CD14-positive monocyte (primary cell): ENCODE results near the gene TMEM129. TPM values are rescaled to one million over a fixed set of nuclear protein-coding genes. Genes with fewer than 3 reads are reported as not detected.
A peak's percentile ranks its signal among the peaks of the same experiment; 100 is the strongest.

Source experiments
- DNase-seq, 3 donors: peaks; one replicate each; pipeline ENCODE4 v3.0.0-alpha.2; 2011 to 2022
- H2AFZ ChIP-seq: 2 replicates; pipeline ENCODE4 v1.6.0; 2012; ENCODE audit warnings: mild to moderate bottlenecking, low read depth, low read length, inconsistent platforms; ENCODE audit not compliant: insufficient read depth, poor library complexity, severe bottlenecking
- H3K27ac ChIP-seq, 2 donors: 1 replicate in 1 of 2; 2 replicates in 1 of 2; pipeline ENCODE4 v1.5.1; 2012 to 2013; ENCODE audit warnings: low read length in 2 of 2, control low read depth in 1 of 2, inconsistent platforms in 1 of 2, low read depth in 1 of 2, mild to moderate bottlenecking in 1 of 2
- H3K27me3 ChIP-seq, 2 donors: one replicate each; pipeline versions ENCODE4 v1.6.0 to v1.6.1; 2011 to 2013; ENCODE audit warnings: low read length in 2 of 2; ENCODE audit not compliant: control insufficient read depth in 2 of 2, insufficient read depth in 2 of 2
- H3K36me3 ChIP-seq, 2 donors: replicated peaks in 1 of 2; 1 replicate in 1 of 2; 2 replicates in 1 of 2; pipeline versions ENCODE4 v1.5.1 to v1.6.1; 2012 to 2013; ENCODE audit warnings: low read length in 2 of 2, control low read depth in 1 of 2, inconsistent platforms in 1 of 2, mild to moderate bottlenecking in 1 of 2; ENCODE audit not compliant: insufficient read depth in 2 of 2, control insufficient read depth in 1 of 2
- H3K4me1 ChIP-seq, 2 donors: 1 replicate in 1 of 2; 2 replicates in 1 of 2; pipeline versions ENCODE4 v1.5.1 to v1.6.1; 2012 to 2013; ENCODE audit warnings: low read length in 2 of 2, control low read depth in 1 of 2, inconsistent platforms in 1 of 2, mild to moderate bottlenecking in 1 of 2, moderate library complexity in 1 of 2; ENCODE audit not compliant: insufficient read depth in 2 of 2, control insufficient read depth in 1 of 2
- H3K4me2 ChIP-seq: replicated peaks from 2 replicates; pipeline ENCODE3; 2012; ENCODE audit warnings: low read length, moderate library complexity, mild to moderate bottlenecking; ENCODE audit not compliant: poor library complexity, severe bottlenecking; ENCODE audit errors: extremely low read depth
- H3K4me3 ChIP-seq, 3 experiments: fragments of 200-600 bp in 1 of 3; sonication (generic) in 1 of 3; replicated peaks in 1 of 3; 1 replicate in 2 of 3; 2 replicates in 1 of 3; pipeline ENCODE4 v1.5.1; 2011 to 2013; ENCODE audit warnings: low read length in 3 of 3, mild to moderate bottlenecking in 3 of 3, control low read depth in 2 of 3, low read depth in 2 of 3, inconsistent platforms in 1 of 3, moderate library complexity in 1 of 3
- H3K79me2 ChIP-seq: 2 replicates; pipeline ENCODE4 v1.6.0; 2012; ENCODE audit warnings: mild to moderate bottlenecking, control low read depth, inconsistent platforms, low read length, moderate library complexity; ENCODE audit not compliant: insufficient read depth
- H3K9ac ChIP-seq: 2 replicates; pipeline ENCODE4 v1.6.0; 2017; ENCODE audit warnings: low read length, mild to moderate bottlenecking; ENCODE audit not compliant: insufficient read depth, poor library complexity, severe bottlenecking
- H3K9me3 ChIP-seq, 2 donors: replicated peaks in 1 of 2; 1 replicate in 1 of 2; 2 replicates in 1 of 2; pipeline versions ENCODE4 v1.5.1 to v1.6.1; 2012 to 2013; ENCODE audit warnings: low read length in 2 of 2, control low read depth in 1 of 2; ENCODE audit not compliant: control insufficient read depth in 1 of 2, insufficient read depth in 1 of 2
- H4K20me1 ChIP-seq: 2 replicates; pipeline ENCODE4 v1.6.0; 2012; ENCODE audit warnings: mild to moderate bottlenecking, low read length, control low read depth, moderate library complexity; ENCODE audit not compliant: insufficient read depth
- H3K27ac Mint-ChIP-seq, 7 donors: one replicate each; pipeline ENCODE4 v1.8.0; 2020; ENCODE audit warnings: mild to moderate bottlenecking in 7 of 7, mixed read lengths in 7 of 7, moderate library complexity in 6 of 7, inconsistent platforms in 2 of 7
- H3K27me3 Mint-ChIP-seq, 3 donors: one replicate each; pipeline ENCODE4 v1.8.0; 2021 to 2022; ENCODE audit warnings: low read depth in 3 of 3, mild to moderate bottlenecking in 3 of 3, mixed read lengths in 3 of 3, moderate library complexity in 3 of 3, inconsistent platforms in 1 of 3
- H3K36me3 Mint-ChIP-seq, 2 donors: one replicate each; pipeline ENCODE4 v1.8.0; 2020; ENCODE audit warnings: mixed read lengths in 2 of 2, inconsistent platforms in 1 of 2, mild to moderate bottlenecking in 1 of 2
- H3K4me1 Mint-ChIP-seq: one replicate; pipeline ENCODE4 v1.8.0; 2020; ENCODE audit warnings: mild to moderate bottlenecking, mixed read lengths
- H3K4me3 Mint-ChIP-seq, 2 donors: one replicate each; pipeline ENCODE4 v1.8.0; 2020; ENCODE audit warnings: mild to moderate bottlenecking in 2 of 2, mixed read lengths in 2 of 2, moderate library complexity in 1 of 2
- H3K9me3 Mint-ChIP-seq, 7 donors: one replicate each; pipeline ENCODE4 v1.8.0; 2020 to 2022; ENCODE audit warnings: mixed read lengths in 7 of 7, mild to moderate bottlenecking in 6 of 7, moderate library complexity in 6 of 7, inconsistent platforms in 2 of 7
- WGBS: methylation state at CpG from one replicate; pipeline ENCODE4 v1.1.5; 2013; ENCODE audit warnings: missing lambda C conversion rate; ENCODE audit not compliant: insufficient coverage; 5-methylcytosine and 5-hydroxymethylcytosine counted together
- intact Hi-C, 2 donors: fragments of 100-400 bp; cut with micrococcal nuclease; formaldehyde crosslinking; loops; one replicate each; pipeline versions ENCODE4 v1.15.0 to v1.15.1; 2023
- polyA plus RNA-seq, 3 donors: library from polyadenylated mRNA; depleted of rRNA in 1 of 3; unstranded in 2 of 3; stranded (reverse) in 1 of 3; fragments of 300-500 nt in 2 of 3; fragments of >200 nt in 1 of 3; fragmentation: Illumina TruSeq in 2 of 3; gene quantifications; 1 replicate in 2 of 3; 2 replicates in 1 of 3; pipeline ENCODE4 v1.2.3, GENCODE V29; 2012 to 2021
- TF ChIP-seq, protein P1 (sequence below): fragments of 200-600 bp; IDR thresholded peaks from one replicate; pipeline ENCODE4 v1.8.0; 2022; ENCODE audit warnings: antibody characterized with exemption, mild to moderate bottlenecking

Gene TMEM129
- polyA plus RNA-seq, 3 donors: 22.4 to 40.2 (median 24.1) TPM

DNA sequence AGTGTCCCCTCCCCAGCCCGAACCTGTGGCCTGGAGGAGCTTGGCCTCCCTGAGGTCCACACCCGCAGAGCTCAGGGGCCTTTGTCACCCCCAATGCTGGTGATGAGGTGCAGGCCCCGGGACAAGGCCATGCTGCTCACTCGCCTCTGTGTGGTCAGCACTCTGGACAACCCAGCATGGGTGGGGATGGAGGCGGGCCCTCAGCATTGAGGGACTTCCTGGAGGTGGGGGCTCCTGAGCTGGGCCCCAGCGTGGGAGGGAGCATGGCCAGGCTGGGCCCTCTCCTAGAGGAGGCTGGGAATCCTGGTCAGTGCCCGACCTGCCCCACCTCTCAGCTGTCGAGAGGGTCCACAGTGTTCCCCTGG lies 30.8 kb upstream of the TMEM129 start:
- Histone ChIP-seq H3K27me3 (peaks cover 0 to 6% of the 10 kb centered on the region in 2 donors), H3K4me2 (peak overlapping the region; percentile 77), H3K9ac (peak overlapping the region; percentile 74), H3K36me3 (no peaks in the 10 kb centered on the region), H4K20me1 (no peaks in the 10 kb centered on the region), H2AFZ (peak overlapping the region; percentile 95), H3K4me3 (peak overlapping the region in 1 of 3 experiments; percentile 70), H3K4me1 (peaks cover 26 to 29% of the 10 kb centered on the region in 2 donors), H3K79me2 (no peaks in the 10 kb centered on the region), H3K27ac (no peak overlapping the region), H3K9me3 (no peaks in the 10 kb centered on the region)
- peaks cover 0 to 6% (median 2%) of the 10 kb centered on the region in 3 donors for H3K27me3 Mint-ChIP-seq
- no peak overlapping the region for H3K27ac Mint-ChIP-seq
- no peaks in the 10 kb centered on the region for H3K36me3 Mint-ChIP-seq
- no peak overlapping the region for H3K4me3 Mint-ChIP-seq
- intact Hi-C loops: loop anchor here in 1 of 2 donors (5.0 kb wide), 1 partner anchor 55 kb away; no protein-coding TSS in a partner anchor
- TF ChIP-seq, protein P1, sequence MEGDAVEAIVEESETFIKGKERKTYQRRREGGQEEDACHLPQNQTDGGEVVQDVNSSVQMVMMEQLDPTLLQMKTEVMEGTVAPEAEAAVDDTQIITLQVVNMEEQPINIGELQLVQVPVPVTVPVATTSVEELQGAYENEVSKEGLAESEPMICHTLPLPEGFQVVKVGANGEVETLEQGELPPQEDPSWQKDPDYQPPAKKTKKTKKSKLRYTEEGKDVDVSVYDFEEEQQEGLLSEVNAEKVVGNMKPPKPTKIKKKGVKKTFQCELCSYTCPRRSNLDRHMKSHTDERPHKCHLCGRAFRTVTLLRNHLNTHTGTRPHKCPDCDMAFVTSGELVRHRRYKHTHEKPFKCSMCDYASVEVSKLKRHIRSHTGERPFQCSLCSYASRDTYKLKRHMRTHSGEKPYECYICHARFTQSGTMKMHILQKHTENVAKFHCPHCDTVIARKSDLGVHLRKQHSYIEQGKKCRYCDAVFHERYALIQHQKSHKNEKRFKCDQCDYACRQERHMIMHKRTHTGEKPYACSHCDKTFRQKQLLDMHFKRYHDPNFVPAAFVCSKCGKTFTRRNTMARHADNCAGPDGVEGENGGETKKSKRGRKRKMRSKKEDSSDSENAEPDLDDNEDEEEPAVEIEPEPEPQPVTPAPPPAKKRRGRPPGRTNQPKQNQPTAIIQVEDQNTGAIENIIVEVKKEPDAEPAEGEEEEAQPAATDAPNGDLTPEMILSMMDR: no peak
- peaks cover 0 to 4% (median 0%) of the 10 kb centered on the region in 7 donors for H3K9me3 Mint-ChIP-seq
- WGBS: 78% methylated on average over 6 of the region's 8 CpGs
- H3K4me1 Mint-ChIP-seq: peaks cover 10% of the 10 kb centered on the region
- DNase-seq: no peak

DNA sequence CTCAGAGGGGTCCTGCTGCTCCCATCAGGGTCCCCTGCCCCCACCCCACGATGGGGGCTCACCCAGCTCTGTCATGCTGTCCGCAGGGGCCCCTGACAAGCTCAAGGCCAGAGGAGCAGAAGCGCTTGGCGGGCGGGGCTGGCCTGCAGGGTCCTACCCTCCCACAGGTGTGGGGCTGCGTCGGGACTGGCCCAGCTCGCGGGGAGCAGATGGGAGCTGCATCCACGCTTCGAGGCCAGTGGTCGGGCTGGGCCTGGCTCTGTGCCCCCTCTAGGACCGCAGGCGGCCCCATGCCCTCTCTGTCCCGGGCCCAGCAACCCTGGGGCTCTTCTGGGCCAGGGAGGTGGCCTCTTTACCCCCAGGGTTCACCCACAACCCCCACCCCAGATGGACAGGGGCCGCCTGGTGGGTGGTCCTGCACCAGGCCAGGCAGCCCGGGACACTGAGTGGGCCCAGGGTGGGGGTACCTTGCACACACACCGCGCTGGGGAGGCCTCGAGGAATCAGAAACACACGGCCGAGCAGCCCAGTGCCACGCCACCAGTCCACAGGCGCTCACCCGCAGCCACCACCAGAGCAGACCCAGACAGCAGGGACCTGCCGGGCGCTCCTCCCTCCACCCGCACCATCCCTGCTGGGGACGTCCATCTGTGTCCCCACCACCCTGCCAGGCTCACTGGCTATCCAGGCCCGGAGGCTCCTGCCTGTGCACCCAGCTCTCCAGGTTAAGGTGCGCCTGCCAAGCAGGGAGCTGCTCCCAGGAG lies 30.2 kb upstream of the TMEM129 start:
- WGBS: 92% methylated on average over 27 of the region's 31 CpGs
- Histone ChIP-seq H3K36me3 (no peaks in the 10 kb centered on the region), H3K4me3 (no peak overlapping the region), H3K4me1 (peaks cover 26 to 29% of the 10 kb centered on the region in 2 donors), H3K79me2 (no peaks in the 10 kb centered on the region), H3K4me2 (no peak overlapping the region), H3K27me3 (peaks cover 0 to 6% of the 10 kb centered on the region in 2 donors), H3K9me3 (no peaks in the 10 kb centered on the region), H2AFZ (peak overlapping the region; percentile 95), H3K9ac (peak overlapping the region; percentile 74), H3K27ac (no peak overlapping the region), H4K20me1 (no peaks in the 10 kb centered on the region)
- H3K9me3 Mint-ChIP-seq: peaks cover 0 to 4% (median 0%) of the 10 kb centered on the region in 7 donors
- peaks cover 10% of the 10 kb centered on the region for H3K4me1 Mint-ChIP-seq
- TF ChIP-seq, protein P1: no peak
- H3K4me3 Mint-ChIP-seq: no peak overlapping the region
- DNase-seq: no peak
- intact Hi-C loops: loop anchor here in 1 of 2 donors (5.0 kb wide), 1 partner anchor 56 kb away; no protein-coding TSS in a partner anchor
- no peaks in the 10 kb centered on the region for H3K36me3 Mint-ChIP-seq
- peaks cover 0 to 6% (median 2%) of the 10 kb centered on the region in 3 donors for H3K27me3 Mint-ChIP-seq
- no peak overlapping the region for H3K27ac Mint-ChIP-seq
